Measurements from ENCODE around the gene RECQL. TPM values are rescaled to one million over a fixed set of nuclear protein-coding genes. Genes with fewer than 3 reads are reported as not detected.
"Not testable (repeated sequence)": the region's sequence is repeated elsewhere in the genome, so short reads cannot be mapped to it uniquely, and the experiment has no call there.

RECQL gene
- polyA plus RNA-seq, 4 donors: 29.1 to 35.1 (median 33.5) TPM

GRCh38 chr12:21433525-21433924 is 67.9 kb downstream of the RECQL start:
- no peak for DNase-seq (ENCODE audit: low read depth in 4 of 4, low spot score in 3 of 4)

DNA sequence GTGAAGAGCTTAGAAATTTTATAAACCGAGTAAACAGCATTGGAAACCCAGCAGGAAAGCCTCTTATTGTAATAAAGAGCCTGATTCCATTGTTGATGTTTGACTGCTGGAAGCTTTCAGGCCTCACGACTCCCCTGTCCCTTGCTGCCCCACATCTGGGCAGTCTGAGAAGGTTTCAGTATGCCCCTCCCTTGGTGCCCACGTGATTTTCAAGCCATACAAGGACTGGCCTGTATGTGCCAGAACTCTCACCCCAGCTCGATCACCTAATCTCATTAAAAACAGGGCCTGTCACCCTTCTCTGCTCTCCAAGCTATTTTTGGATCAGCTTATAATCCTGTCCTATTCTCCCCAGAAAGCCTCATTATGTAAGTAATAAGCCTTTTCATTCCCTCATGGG is 71.4 kb downstream of the RECQL start:
- no peak for DNase-seq (ENCODE audit: low read depth in 4 of 4, low spot score in 3 of 4)

DNA sequence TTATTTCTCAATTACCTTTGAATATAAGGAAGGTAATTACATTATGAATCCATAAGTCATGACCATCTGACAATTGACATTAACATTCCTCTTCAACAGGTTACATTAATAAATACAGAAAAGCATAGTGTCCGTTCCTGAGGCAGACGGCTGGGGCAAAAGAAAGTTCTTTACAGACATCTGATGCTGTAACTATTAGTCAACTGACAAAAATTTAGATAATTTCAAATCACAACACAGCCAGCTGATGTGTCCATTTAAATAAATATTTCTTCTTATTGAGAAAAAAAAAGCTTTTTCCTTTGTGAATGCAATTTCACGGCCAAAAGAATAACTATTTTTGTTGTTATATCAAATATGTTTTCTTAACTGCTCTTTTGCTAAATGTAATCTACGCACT is 73.2 kb downstream of the RECQL start:
- DNase-seq (ENCODE audit: low read depth in 4 of 4, low spot score in 3 of 4): no peak

- not testable (repeated sequence) for DNase-seq (ENCODE audit: low read depth in 4 of 4, low spot score in 3 of 4)
Observed at GRCh38 chr12:21419009-21419699, 82.3 kb downstream of the RECQL start.

Other genes starting within 250 kb of the RECQL start
- 1 to 10 TPM in 1 of 4 donors, under 1 TPM in 3; 0.09 to 1.1 (median 0.18) TPM for gene SLCO1A2, start 166.7 kb downstream of the RECQL start, polyA plus RNA-seq (ENCODE audit: insufficient read length in 4 of 4)
- gene IAPP, start 128.7 kb downstream of the RECQL start, polyA plus RNA-seq (ENCODE audit: insufficient read length in 4 of 4): not detected
- 10 to 100 TPM; 18.0 to 21.6 (median 19.3) TPM for gene PYROXD1, start 64.0 kb downstream of the RECQL start, polyA plus RNA-seq (ENCODE audit: insufficient read length in 4 of 4)
- 10 to 100 TPM; 33.8 to 51.6 (median 45.2) TPM for gene GOLT1B, start 154 bp upstream of the RECQL start, polyA plus RNA-seq (ENCODE audit: insufficient read length in 4 of 4)
- 10 to 100 TPM; 13.5 to 22.9 (median 19.3) TPM for gene SPX, start 24.7 kb upstream of the RECQL start, polyA plus RNA-seq (ENCODE audit: insufficient read length in 4 of 4)
- under 1 TPM in 1 of 4 donors, not detected in 3; 0.28 TPM for gene GYS2, start 103.2 kb upstream of the RECQL start, polyA plus RNA-seq (ENCODE audit: insufficient read length in 4 of 4)
- 1,000 to 10,000 TPM; 1,491 to 1,595 (median 1,546) TPM for gene LDHB, start 156.2 kb upstream of the RECQL start, polyA plus RNA-seq (ENCODE audit: insufficient read length in 4 of 4)